ENCODE results near the gene MEX3C.
A peak's percentile ranks its signal among the peaks of the same experiment; 100 is the strongest.

The MEX3C gene

GRCh38 chr18:51190000-51190399, 7.5 kb downstream of the MEX3C start:
- DNase-seq: no peak

DNA sequence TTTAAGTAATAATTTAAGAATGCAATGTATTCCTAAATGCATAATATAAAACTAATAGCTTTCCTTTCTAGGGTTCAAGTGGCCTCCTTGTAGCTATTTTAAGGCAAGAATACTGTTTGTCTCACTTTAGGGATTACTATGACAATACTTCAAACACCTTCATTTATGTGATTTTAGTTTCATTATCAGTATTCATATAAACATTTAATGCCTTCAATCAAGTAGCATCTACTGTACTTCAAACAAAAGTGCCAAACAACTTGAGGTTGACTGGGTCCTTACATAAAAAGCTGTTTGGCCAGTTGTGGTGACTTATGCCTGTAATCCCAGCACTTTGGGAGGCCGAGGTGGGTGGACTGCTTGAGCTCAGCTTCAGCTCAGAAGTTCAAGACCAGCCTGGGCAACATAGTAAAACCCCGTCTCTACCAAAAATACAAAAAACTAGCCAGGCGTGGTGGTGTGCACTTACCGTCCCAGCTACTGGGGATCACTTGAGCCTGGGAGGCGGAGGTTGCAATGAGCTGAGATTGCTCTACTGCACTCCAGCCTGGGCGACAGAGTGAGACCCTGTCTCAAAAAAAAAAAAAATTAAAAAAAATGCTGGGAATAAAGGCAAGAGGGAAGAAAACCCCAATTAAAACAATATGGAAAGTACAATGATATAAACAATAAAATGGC, 9.3 kb downstream of the MEX3C start:
- DNase-seq: no peak

GRCh38 chr18:51185075-51185474, 12.4 kb downstream of the MEX3C start:
- no peak for DNase-seq

DNA sequence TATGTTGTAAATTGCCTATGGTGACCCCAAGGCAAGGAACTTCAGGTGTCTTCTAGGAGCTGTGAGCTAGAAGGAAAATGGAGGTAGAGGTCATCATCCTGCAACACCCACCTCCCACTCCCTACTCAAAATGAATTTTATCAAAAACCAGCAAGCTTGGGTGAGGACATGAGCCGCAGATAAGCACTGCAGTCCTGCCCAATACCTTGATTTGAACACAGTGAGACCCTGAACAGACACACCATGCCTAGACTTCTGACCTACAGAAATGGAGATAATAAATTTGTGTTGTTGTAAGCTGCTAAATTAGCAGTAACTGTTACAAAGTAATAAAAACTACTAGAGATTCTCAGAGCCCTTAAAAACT, 13.4 kb downstream of the MEX3C start:
- no peak for DNase-seq

- DNase-seq: no peak
Measured at GRCh38 chr18:51183372-51184090, 13.9 kb downstream of the MEX3C start.

- DNase-seq: no peak
Measured at GRCh38 chr18:51182824-51183223, 14.7 kb downstream of the MEX3C start.

DNA sequence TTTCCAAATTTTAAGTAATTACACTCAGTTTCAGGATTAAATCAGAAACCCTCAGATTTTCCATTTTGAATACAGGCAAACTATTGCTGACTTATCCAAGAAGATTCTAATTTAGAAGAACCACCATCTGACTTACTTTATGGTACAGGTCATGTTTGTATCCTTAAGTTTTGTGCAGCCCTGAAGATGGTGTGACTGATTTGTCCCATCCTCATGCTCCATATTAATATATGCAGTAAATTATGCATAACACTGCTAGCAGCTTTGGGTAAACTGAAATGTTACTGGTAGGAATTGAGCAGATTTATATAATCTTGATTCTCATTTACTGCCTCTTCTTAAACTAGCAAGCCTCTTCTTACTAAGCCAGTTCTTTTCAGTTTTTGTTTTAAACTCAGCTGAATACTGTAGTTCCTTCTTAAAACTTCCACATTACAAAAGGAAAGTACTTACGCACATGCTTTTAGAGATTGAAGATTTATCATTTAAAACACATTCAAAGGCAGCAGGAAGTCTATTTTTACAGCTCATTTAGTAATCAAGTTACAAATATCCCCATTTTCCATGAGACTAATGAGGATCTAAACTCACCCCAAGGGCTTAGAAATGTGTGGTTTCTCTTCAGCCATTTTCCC, 25.7 kb downstream of the MEX3C start:
- DNase-seq: no peak

DNA sequence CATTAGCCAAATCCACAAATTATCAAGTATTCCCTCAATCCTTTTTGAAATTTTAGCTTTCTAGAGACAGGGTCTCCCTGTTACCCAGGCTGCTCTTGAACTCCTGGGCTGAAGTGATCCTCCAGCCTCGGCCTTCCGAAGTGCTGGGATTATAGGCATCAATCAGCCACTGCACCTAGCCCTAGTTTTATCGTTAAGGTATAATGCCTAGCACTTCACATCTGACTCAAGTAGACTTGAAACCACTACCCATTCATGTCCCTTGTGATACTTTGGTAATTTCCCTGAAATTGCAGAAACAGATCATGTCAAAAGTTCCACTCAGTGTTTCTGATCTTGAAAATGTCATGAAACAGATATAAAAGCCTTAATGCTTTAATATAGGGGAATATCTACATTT, 26.3 kb downstream of the MEX3C start:
- DNase-seq: no peak

DNA sequence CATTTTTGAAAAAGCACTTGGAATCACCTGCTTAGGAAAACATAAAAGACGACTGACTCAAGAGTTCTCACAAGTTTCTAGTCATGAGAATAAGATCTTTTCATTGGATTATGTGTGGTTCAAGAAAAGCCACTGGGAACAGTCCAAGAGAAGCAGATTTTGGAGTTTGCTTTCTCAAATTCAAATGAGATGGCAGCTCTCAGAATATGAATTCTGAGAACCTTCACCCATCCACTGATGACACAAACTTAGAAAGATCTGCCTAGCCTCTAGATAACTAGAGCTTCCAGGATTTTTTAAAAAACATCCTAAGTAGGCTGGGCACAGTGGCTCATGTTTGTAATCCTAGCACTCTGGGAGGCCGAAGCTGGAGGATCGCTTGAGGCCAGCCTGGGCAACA, 26.8 kb downstream of the MEX3C start:
- no peak for DNase-seq

DNA sequence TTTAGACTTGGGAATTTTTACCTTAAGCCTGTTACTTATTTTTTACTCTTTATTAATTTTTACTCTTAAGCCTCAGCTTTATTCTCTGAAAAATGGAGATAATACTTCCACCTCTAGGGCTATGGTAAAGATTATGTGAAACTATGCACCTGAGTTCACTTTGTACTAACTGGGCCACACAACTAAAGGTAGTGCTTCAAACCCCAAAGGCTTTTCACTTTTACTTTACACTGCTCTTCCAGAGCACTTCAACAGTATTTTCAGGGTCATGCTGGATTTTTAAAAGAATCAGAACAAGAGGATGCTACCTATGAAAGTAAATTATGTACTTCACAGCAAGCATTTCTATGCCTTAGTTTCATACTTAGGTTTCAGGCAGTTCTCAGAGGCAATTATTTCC, 27.8 kb downstream of the MEX3C start:
- DNase-seq: no peak

DNA sequence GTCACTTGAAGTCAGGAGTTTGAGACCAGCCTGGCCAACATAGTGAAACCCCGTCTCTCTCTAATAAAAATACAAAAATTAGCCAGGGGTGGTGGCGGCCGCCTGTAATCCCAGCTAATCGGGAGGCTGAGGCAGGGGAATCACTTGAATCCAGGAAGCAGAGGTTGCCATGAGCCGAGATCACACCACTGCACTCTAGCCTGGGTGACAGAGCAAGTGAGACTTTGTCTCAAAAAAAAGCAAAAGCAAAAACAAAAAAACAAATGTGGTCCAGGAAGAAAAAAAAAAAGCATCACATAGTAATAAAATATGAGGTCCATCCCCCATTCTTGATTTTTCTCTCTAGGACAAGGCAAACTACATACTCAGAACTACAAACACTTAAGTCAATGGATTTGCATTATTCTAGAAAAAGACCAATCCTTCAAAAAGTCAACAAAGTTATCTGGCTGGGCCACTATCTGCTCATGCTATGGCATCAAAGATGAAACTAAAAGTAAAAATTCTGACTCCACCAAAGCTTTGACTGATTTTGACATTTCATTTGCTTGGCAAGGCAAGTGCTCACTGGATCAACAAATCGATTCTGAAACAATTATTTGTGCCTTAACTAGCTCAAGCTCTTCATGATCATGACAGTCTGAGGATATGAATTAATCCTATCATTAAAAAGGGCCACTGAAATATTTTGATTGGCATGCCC, 28.4 kb downstream of the MEX3C start:
- DNase-seq: no peak

DNA sequence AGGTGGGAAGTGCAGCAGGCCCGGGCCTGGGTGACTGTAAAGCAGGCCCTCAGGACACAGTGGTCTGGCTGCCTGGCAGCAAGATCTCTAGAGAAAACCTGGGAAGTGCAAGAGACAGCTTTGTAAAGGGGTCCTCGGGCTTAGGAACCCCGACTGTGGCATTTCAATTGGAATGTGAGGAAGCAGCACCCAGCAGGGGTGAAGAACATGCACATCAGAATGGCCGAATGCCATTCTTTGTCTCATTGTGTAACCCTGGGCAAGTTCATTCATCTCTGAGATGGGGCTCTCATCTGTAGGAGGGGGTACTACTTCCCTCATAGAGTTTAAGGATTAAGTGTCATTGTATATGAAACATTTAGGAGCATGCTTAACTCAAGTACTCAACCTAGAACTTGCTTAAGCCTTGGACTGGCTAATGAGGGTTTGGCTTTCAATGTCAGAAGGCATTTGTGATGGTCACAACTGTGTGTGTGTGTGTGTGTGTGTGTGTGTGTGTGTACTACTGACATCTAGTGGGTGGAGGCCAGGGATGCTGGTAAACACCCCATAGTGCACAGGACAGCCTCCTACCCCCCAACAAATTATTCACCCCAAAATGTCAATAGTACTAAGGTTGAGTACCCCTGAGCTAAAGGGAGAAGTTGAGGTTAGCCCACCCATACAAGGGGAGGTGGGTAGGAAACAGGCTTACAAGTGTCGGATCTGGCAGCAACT, 29.3 kb downstream of the MEX3C start:
- DNase-seq: no peak

DNA sequence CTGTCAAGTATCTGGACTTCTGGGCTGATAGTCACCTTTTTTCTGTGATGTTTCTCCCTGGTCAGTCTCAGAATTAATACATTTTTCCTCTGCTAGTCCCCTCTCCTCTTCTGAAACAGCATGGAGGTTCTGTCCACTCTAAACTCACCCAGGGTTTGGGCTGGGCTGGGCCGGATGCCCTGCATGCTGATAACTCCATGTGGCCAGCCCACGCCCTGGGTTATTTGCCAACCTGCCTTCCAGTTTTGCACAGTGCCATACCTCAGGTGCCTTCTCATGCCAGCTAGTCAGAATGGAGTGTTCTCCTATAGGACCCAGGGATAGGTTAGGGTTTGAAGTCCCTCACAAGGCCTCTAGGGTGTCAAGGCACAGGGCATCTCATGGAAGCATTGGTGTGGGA, 32.2 kb downstream of the MEX3C start:
- DNase-seq: no peak

DNA sequence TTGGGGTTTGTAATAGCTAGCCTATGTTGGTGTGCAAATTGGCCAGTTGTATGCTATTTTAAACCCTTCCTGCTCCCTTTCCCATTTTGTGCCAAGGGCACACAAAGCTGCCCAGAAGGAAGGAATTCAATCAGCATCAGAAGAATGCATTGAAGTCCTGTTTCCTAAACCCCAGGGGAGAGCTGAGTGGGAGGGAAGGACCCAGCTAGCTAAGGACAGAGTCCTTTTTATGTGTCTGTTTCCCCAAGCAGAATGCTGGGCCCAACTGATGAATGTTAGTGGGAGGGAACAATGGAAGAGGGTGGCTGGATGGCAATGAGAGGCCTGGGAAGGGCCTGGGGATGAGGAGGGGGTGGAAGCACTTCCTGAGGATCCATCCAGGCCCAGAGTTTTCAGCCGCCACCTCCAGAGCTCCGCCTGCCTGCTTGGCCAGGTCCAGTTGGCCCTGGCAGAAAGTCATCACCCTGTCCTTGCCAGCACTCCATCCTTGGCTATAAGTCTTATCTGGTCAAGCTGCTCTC, 32.7 kb downstream of the MEX3C start:
- no peak for DNase-seq

DNA sequence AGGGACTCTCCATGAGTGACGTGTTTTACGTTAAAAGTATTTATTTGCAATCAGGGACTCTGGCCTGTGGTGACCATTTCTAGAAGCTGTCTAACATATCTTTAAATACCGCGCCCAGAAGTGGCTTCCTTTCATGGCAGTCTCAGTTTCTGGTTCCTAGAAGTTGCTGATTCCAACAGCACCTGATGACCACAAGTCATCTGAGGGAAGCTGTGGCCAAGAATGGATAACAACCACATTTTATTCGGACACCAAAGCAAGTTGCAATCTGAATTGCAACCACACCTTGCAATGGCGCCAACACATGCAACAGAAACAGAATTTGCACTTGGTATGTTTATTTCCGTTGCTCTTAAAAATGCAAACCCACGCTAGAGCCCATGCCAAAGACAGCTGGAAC, 33.1 kb downstream of the MEX3C start:
- DNase-seq: no peak

- no peak for DNase-seq
Measured at GRCh38 chr18:51163543-51163942, 33.9 kb downstream of the MEX3C start.

DNA sequence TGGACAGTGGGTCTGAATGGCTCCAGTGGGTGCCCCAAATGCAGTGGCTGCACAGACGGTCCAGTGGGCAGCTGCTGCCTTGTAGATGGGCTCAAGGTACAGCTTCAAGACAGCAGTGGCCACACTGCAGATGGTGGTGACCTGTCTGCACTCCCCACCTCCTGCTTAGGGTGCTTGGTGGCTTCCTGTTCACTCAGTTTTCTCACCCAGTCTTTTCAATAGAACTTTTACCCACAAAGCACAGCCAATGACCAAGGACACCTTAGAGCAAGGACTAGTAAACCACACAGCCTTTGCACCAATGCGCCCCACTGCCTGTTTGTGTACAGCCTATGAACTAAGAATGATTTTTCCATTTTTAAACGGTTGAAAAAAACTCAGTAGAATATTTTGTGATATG, 34.9 kb downstream of the MEX3C start:
- no peak for DNase-seq

GRCh38 chr18:51160646-51161045, 36.8 kb downstream of the MEX3C start:
- no peak for DNase-seq

- DNase-seq: no peak
Measured at GRCh38 chr18:51157215-51157614, 40.3 kb downstream of the MEX3C start.

- no peak for DNase-seq
Measured at GRCh38 chr18:51154431-51155063, 42.9 kb downstream of the MEX3C start.

DNA sequence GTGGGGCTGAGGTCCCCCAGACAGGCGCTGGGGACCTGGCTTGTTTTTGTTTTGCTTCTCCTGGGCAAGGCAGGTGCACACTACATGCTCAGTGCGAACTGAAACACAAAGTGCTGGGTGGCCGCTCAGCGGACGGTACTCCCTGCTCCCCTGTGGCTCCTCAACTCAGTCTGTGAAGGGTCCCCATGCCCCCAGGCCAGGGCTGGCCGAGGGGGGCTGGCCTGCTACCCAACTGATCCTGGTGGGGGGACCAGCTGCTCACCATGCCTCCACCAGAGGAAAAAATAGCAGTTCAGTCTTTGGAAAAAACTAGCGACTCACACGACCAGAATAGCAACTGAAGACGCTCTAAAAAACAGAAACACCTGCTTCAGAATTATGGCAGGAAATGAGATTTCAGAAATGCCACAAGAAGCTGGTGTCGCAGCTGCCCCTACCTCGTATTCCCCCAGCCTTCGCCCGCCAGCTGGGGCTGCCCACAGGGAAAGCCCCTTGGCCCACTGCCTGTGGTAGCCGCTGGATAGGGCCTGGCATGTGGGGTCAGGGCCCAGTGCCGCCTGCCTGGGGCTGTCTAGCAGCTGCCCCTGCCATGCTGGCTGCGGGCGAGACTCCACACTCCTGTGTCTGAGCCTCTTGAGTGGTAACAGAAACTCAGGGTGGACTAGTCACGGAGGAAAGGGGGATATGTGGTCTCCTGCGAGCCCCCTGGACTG, 43.7 kb downstream of the MEX3C start:
- peak; percentile 72 for DNase-seq
